IMR-90 (cell line): ENCODE measurements around the gene UBALD1.
A peak's percentile ranks its signal among the peaks of the same experiment; 100 is the strongest.

ENCODE experiments used
- CEBPB ChIP-seq: IDR thresholded peaks from 2 replicates; pipeline ENCODE4 v1.6.1; 2012; ENCODE audit warnings: low read depth, low read length, improper control_type of control experiment
- CTCF ChIP-seq: conservative IDR thresholded peaks from 2 replicates; pipeline ENCODE4 v1.5.1; 2012; ENCODE audit warnings: mild to moderate bottlenecking, low read depth, low read length, improper control_type of control experiment
- FOS ChIP-seq: fragments of 150-350 bp; IDR thresholded peaks from 2 replicates; pipeline ENCODE4 v1.6.1; 2016; ENCODE audit warnings: low read depth, low read length
- POLR2A ChIP-seq: IDR thresholded peaks from 2 replicates; pipeline ENCODE4 v1.6.1; 2012; ENCODE audit warnings: mild to moderate bottlenecking, low read depth, low read length
- RCOR1 ChIP-seq: IDR thresholded peaks from 2 replicates; pipeline ENCODE4 v1.6.1; 2012; ENCODE audit warnings: mild to moderate bottlenecking, low read length, improper control_type of control experiment; ENCODE audit not compliant: insufficient replicate concordance

- peak; percentile 92 for TF ChIP-seq POLR2A
- no peak for TF ChIP-seq CTCF
- TF ChIP-seq RCOR1, result no peak
- no peak for TF ChIP-seq CEBPB
- peak; percentile 91 for TF ChIP-seq FOS
Measured at GRCh38 chr16:4614571-4615383, at the start of gene UBALD1.
